ENCODE measurements around the gene MTHFD1. TPM values are rescaled to one million over a fixed set of nuclear protein-coding genes. Genes with fewer than 3 reads are reported as not detected.

The MTHFD1 gene
- total RNA-seq, 2 experiments from 2014 or later: 165 to 166 TPM

- peak; percentile 89 for DNase-seq
- H3K4me3 Mint-ChIP-seq: peak overlapping the region; percentile 94
- H3K4me1 Mint-ChIP-seq: peaks cover 59% of the 10 kb centered on the region
- H3K27ac Mint-ChIP-seq: peak overlapping the region; percentile 100
- ChIA-PET POLR2A (interaction anchor here (0.7 to 0.9 kb wide), 2 partner anchors 166 to 864 kb away, joined by 3 to 4 read pairs; partner anchors contain the start of gene WDR89), CTCF (interaction anchor here (1.3 kb wide), 1 partner anchor 16 kb away, joined by 3 read pairs; no protein-coding TSS in a partner anchor)
- H3K9me3 Mint-ChIP-seq: no peaks in the 10 kb centered on the region
- no peaks in the 10 kb centered on the region for H3K27me3 Mint-ChIP-seq
- peaks cover 53% of the 10 kb centered on the region for H3K36me3 Mint-ChIP-seq (ENCODE audit: low read depth)
Measured at GRCh38 chr14:64504897-64505794, 117.0 kb downstream of the MTHFD1 start.

DNA sequence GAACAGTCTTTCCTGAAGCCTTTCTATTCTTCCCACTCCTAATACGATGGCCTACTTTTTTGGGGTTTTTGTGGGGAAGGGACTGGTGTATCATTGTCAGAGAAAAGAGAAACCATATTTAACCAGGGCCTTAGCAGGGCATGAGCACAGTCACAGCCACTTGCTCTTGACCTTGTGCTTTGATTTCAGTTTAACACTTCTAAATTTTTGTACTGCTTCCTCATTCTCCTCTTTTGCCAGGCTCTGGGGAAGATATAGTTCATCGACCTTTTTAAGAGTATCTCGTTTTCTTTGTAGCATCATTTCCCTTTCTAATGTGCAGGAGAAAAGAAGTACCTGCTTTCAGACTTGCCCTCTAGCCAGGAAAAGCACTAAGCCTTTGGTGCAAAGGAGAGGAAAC, 118.6 kb downstream of the MTHFD1 start:
- POLR2A ChIA-PET: no interaction called here
- Mint-ChIP-seq H3K4me1 (peaks cover 63% of the 10 kb centered on the region), H3K4me3 (peak overlapping the region; percentile 94), H3K27me3 (no peaks in the 10 kb centered on the region), H3K9me3 (no peaks in the 10 kb centered on the region), H3K27ac (peak overlapping the region; percentile 100), H3K36me3 (ENCODE audit: low read depth) (peaks cover 48% of the 10 kb centered on the region)
- no peak for DNase-seq
- CTCF ChIA-PET: no interaction called here

DNA sequence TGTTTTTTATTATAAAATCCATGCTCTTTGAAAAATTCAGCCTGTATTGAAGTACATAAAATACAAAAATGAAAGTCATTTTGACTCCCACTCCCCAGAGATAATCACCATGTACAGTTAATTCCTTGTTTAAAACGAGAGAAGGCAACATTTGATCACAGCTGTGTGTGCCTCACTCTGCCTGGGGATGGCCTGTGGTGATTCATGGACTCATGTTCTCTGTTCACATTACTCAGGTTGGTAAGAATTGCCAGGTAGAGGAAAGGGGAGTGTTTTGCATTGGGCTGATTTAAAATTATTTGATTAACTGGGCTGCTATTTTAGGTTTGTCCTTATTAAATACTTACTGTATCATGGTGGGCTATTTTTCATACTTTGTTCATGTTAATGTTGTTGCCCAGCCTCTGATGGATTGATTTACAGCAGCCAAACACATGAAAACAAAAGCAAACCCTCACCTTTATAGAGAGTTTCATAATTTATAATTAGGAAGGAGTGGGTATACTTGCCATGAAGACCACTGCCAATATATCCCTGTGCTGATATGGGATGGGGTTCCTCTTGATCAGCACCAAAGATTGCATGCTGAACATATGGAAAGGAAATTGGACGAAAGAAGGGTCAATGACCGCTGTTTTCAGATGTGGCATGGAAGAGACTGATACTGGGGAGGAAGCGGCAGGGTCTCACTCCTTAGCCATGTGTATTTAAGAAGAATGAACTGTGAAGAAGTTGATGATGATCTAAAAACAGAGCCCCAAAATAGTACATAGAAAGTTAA, 119.4 kb downstream of the MTHFD1 start:
- H3K36me3 Mint-ChIP-seq (ENCODE audit: low read depth): peaks cover 40% of the 10 kb centered on the region
- peaks cover 64% of the 10 kb centered on the region for H3K4me1 Mint-ChIP-seq
- no peak for DNase-seq
- H3K27ac Mint-ChIP-seq: peak overlapping the region; percentile 100
- peak overlapping the region; percentile 94 for H3K4me3 Mint-ChIP-seq
- H3K9me3 Mint-ChIP-seq: no peaks in the 10 kb centered on the region
- ChIA-PET POLR2A (no interaction called here), CTCF (interaction anchor here (0.6 kb wide), 2 partner anchors 74 to 189 kb away, joined by 3 to 4 read pairs; no protein-coding TSS in a partner anchor)
- H3K27me3 Mint-ChIP-seq: no peaks in the 10 kb centered on the region

GRCh38 chr14:64508215-64508776, 120.1 kb downstream of the MTHFD1 start:
- H3K9me3 Mint-ChIP-seq: no peaks in the 10 kb centered on the region
- H3K27me3 Mint-ChIP-seq: no peaks in the 10 kb centered on the region
- ChIA-PET POLR2A (no interaction called here), CTCF (interaction anchor here (0.6 to 1.6 kb wide), 5 partner anchors 10 to 1158 kb away, joined by 3 to 5 read pairs (median 4); no protein-coding TSS in a partner anchor)
- H3K4me1 Mint-ChIP-seq: peaks cover 69% of the 10 kb centered on the region
- peak overlapping the region; percentile 94 for H3K4me3 Mint-ChIP-seq
- no peak for DNase-seq
- H3K36me3 Mint-ChIP-seq (ENCODE audit: low read depth): peaks cover 35% of the 10 kb centered on the region
- H3K27ac Mint-ChIP-seq: peak overlapping the region; percentile 100

GRCh38 chr14:64509036-64509435, 120.9 kb downstream of the MTHFD1 start:
- Mint-ChIP-seq H3K9me3 (no peaks in the 10 kb centered on the region), H3K27me3 (no peaks in the 10 kb centered on the region), H3K27ac (peak overlapping the region; percentile 63), H3K4me3 (peak overlapping the region; percentile 35), H3K36me3 (ENCODE audit: low read depth) (peaks cover 35% of the 10 kb centered on the region), H3K4me1 (peaks cover 74% of the 10 kb centered on the region)
- CTCF ChIA-PET: interaction anchor here (0.6 to 1.6 kb wide), 3 partner anchors 9 to 1157 kb away, joined by 3 to 5 read pairs (median 5); no protein-coding TSS in a partner anchor
- POLR2A ChIA-PET: no interaction called here
- no peak for DNase-seq

Other genes with a start within 250 kb of the MTHFD1 start
- not detected for gene ESR2, start 94.0 kb upstream of the MTHFD1 start, total RNA-seq
- gene AKAP5, start 77.1 kb downstream of the MTHFD1 start, total RNA-seq: under 1 TPM; 0.89 to 0.99 TPM
- gene ZBTB25, start 115.5 kb downstream of the MTHFD1 start, total RNA-seq: 10 to 100 TPM; 29.2 to 31.2 TPM
- gene ZBTB1, start 116.4 kb downstream of the MTHFD1 start, total RNA-seq: 10 to 100 TPM; 66.7 to 71.1 TPM
- gene HSPA2, start 152.4 kb downstream of the MTHFD1 start, total RNA-seq: 1 to 10 TPM; 2.2 to 2.4 TPM
- under 1 TPM in 1 of 2 experiments, not detected in 1; 0.50 TPM for gene PPP1R36, start 161.6 kb downstream of the MTHFD1 start, total RNA-seq

All from activated CD4-positive, alpha-beta T cell treated with anti-CD3 and anti-CD28 coated beads, Interleukin-2, amount 10 ng/mL, durations not matched to agents 7 days and 5 days (primary cell).